ENCODE results near the gene ATG10. TPM values are rescaled to one million over a fixed set of nuclear protein-coding genes. Genes with fewer than 3 reads are reported as not detected.
"Not testable (repeated sequence)": the region's sequence is repeated elsewhere in the genome, so short reads cannot be mapped to it uniquely, and the experiment has no call there.

The ATG10 gene
- total RNA-seq, 4 donors from 2014 or later: 6.0 to 16.4 (median 10.2) TPM

DNA sequence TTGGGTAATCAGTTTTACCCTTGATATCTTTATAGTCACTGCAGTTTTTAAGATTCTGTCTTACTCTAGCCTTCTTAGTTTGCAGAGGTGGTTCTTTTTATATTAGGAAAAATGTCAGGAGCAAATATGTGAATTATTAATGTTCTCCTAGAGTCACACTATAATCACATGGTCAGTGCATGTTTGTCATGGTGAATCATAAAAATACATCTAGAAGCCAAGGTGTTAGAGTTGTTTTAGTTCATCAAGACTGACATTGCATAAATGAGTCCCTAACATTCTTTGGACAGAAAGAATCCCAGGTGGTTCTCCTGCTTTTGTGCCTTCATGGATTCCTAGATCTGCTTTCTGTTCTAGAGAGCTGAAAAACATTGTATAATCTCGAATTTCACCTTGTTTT lies 22.9 kb downstream of the ATG10 start:
- Histone ChIP-seq H3K27ac (no peak overlapping the region), H3K36me3 (peaks cover 0 to 11% of the 10 kb centered on the region in 2 donors), H3K9me3 (no peaks in the 10 kb centered on the region), H3K4me1 (no peaks in the 10 kb centered on the region), H3K4me3 (no peak overlapping the region), H3K27me3 (no peaks in the 10 kb centered on the region)
- WGBS, 2 donors (ENCODE audit: low coverage in 1 of 2): 83% methylated on average over 1 of the region's 1 CpG
- no peak for ATAC-seq
- TF ChIP-seq CTCF (IDR thresholded peaks at IDR 0.05) (no peak), POLR2AphosphoS5 (IDR thresholded peaks at IDR 0.05) (no peak), POLR2A (IDR thresholded peaks at IDR 0.05) (no peak), EP300 (IDR thresholded peaks at IDR 0.05) (no peak)

DNA sequence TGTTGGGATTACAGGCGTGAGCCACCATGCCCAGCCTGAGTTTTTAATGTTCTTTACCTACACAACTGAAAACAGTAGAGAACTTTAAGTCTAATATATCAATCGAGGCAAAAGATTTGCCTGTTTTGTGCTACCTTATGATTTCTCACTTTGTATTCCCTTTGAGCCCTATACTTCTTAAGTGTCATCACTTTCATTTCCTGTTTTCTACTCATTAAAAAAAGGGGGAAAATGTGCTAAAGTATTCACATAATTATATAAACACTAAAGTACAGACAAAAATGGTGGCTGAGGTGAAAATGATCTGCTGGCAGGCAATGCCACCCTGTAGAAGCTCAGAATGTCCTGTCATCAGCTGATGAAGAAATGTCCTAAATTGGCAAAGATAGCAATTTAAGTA lies 23.6 kb downstream of the ATG10 start:
- Histone ChIP-seq H3K4me3 (no peak overlapping the region), H3K27ac (no peak overlapping the region), H3K9me3 (no peaks in the 10 kb centered on the region), H3K36me3 (peaks cover 0 to 10% of the 10 kb centered on the region in 2 donors), H3K27me3 (no peaks in the 10 kb centered on the region), H3K4me1 (no peaks in the 10 kb centered on the region)
- TF ChIP-seq CTCF (IDR thresholded peaks at IDR 0.05): no peak
- TF ChIP-seq EP300 (IDR thresholded peaks at IDR 0.05): no peak
- no peak for TF ChIP-seq POLR2AphosphoS5 (IDR thresholded peaks at IDR 0.05)
- TF ChIP-seq POLR2A (IDR thresholded peaks at IDR 0.05): no peak
- WGBS, 2 donors (ENCODE audit: low coverage in 1 of 2): 63 to 92% methylated on average over 1 to 2 of the region's 2 CpGs
- no peak for ATAC-seq

GRCh38 chr5:82004511-82004910 lies 32.7 kb downstream of the ATG10 start:
- TF ChIP-seq POLR2AphosphoS5 (IDR thresholded peaks at IDR 0.05) (no peak), EP300 (IDR thresholded peaks at IDR 0.05) (no peak), CTCF (IDR thresholded peaks at IDR 0.05) (no peak)
- 53 to 55% methylated on average over 5 to 6 of the region's 6 CpGs for WGBS, 2 donors (ENCODE audit: low coverage in 1 of 2)
- no peaks in the 10 kb centered on the region for H3K36me3 ChIP-seq
- no peak for ATAC-seq
- H3K27me3 ChIP-seq: no peaks in the 10 kb centered on the region
- no peak overlapping the region for H3K27ac ChIP-seq
- no peak overlapping the region for H3K4me3 ChIP-seq
- H3K4me1 ChIP-seq: no peaks in the 10 kb centered on the region
- no peaks in the 10 kb centered on the region for H3K9me3 ChIP-seq

DNA sequence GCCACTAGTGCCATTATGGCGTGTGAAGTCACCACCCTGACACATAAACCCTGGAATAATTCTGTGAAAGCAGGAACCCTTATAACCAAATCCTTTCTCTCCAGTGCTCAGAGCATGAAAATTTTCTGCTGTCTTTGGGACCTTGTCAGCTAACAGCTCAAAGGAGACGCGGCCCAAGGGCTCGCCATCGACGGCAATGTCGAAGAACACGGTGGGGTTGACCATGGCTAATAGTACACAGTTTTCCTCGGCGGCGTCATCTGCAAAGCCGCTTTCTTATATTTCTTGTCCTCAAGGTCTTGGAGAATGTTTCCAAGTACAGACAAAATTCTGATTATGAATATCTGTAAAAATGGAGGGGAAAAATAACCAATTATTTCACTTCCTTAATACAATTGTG lies 38.0 kb downstream of the ATG10 start:
- 99 to 100% methylated on average over 6 to 11 of the region's 12 CpGs for WGBS, 2 donors (ENCODE audit: low coverage in 1 of 2)
- not testable (repeated sequence) for ATAC-seq, H3K4me3 ChIP-seq, H3K9me3 ChIP-seq, H3K4me1 ChIP-seq, H3K27ac ChIP-seq, H3K27me3 ChIP-seq, H3K36me3 ChIP-seq

DNA sequence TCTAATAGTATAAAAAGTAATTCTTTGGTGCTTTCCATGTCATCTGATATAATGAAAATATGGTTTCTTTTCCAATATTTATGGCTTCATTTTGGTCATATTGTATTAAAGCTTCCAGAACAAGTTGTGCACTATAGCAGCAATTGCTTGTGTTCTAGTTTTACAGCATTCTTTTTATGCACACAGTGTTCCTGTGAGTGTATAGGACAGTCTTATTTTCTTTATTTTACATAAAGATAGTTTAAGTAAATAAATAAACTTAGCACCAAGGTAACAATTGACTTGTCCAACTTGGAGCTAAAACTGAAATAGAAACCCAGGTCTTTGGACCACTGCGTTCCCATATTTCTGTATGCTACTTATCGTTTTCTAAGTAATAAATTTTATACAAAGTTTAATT lies 38.9 kb downstream of the ATG10 start:
- H3K27ac ChIP-seq: no peak overlapping the region
- ATAC-seq: no peak
- H3K4me1 ChIP-seq: no peaks in the 10 kb centered on the region
- no peak for TF ChIP-seq POLR2AphosphoS5 (IDR thresholded peaks at IDR 0.05)
- no peak for TF ChIP-seq EP300 (IDR thresholded peaks at IDR 0.05)
- no peak for TF ChIP-seq CTCF (IDR thresholded peaks at IDR 0.05)
- TF ChIP-seq POLR2A (IDR thresholded peaks at IDR 0.05): no peak
- H3K9me3 ChIP-seq: peaks cover 0 to 6% (median 0%) of the 10 kb centered on the region in 3 donors
- no peaks in the 10 kb centered on the region for H3K27me3 ChIP-seq
- no peaks in the 10 kb centered on the region for H3K36me3 ChIP-seq
- WGBS, 2 donors (ENCODE audit: low coverage in 1 of 2): 94 to 96% methylated on average over 2 of the region's 2 CpGs
- no peak overlapping the region for H3K4me3 ChIP-seq

Data from gastroesophageal sphincter (tissue), 4 donors.